ENCODE data around the gene EPGN.

GRCh38 chr4:74327762-74328161, 19.5 kb downstream of the EPGN start:
- no peak for TF ChIP-seq CTCF (IDR thresholded peaks at IDR 0.05; ENCODE audit: extremely low read depth in 1 of 2, insufficient read depth in 1 of 2, low read depth in 1 of 2, low read length in 2 of 2)
- no peak for TF ChIP-seq EZH2 (IDR thresholded peaks at IDR 0.05; ENCODE audit: borderline replicate concordance, low read depth, low read length, severe bottlenecking)
